HepG2 (cell line): ENCODE results near the gene TGM2. TPM values are rescaled to one million over a fixed set of nuclear protein-coding genes. Genes with fewer than 3 reads are reported as not detected.

Experiments used
- ATAC-seq: fragments of 200-7000 bp; cut with Tn5 transposase; 3 replicates; pipeline ENCODE4 v1.9.1; 2020; ENCODE audit warnings: mild to moderate bottlenecking, moderate library complexity
- BruUV-seq: library from RNA; stranded (reverse); fragments of 400-500 nt; replicated peaks from 2 replicates; lab custom pipeline; 2021; lab: Mats Ljungman, UMichigan
- CTCF ChIA-PET: fragments of 300-600 bp; formaldehyde crosslinking; extraction: SDS; loops from one replicate; lab custom pipeline; 2021; ENCODE audit warnings: low total read pairs, inconsistent platforms, low intra/inter-chr PET ratio; lab: Yijun Ruan, JAX
- POLR2A ChIA-PET: fragments of 350-600 bp; sonication (Branson Sonifier 250); formaldehyde crosslinking; loops from one replicate; lab custom pipeline; 2020; ENCODE audit warnings: antibody characterized with exemption, inconsistent platforms; lab: Yijun Ruan, JAX
- DNase-seq: peaks from one replicate; pipeline ENCODE4 v3.0.0-alpha.2; 2015; ENCODE audit warnings: low spot score
- FAIRE-seq: peaks from 3 replicates; lab custom pipeline; 2011; peaks lifted over from hg19 to GRCh38; lab: Jason Lieb, UNC
- H2AFZ ChIP-seq: one replicate; pipeline ENCODE4 v1.6.1; 2011; ENCODE audit warnings: low read length, inconsistent platforms
- H3K27ac ChIP-seq: fragments of 300-600 bp; 3 replicates; pipeline ENCODE4 v1.8.0; 2011; ENCODE audit warnings: mixed run types, mild to moderate bottlenecking, mixed read lengths, low read length, inconsistent platforms; ENCODE audit not compliant: insufficient read depth; ENCODE audit errors: extremely low read length
- H3K27me3 ChIP-seq, 2 experiments: fragments of 200-600 bp in 1 of 2; 2 replicates in 1 of 2; 3 replicates in 1 of 2; pipeline versions ENCODE4 v1.6.0 to v1.8.0; 2011; ENCODE audit warnings: low read length in 2 of 2, mild to moderate bottlenecking in 2 of 2, moderate library complexity in 2 of 2, inconsistent platforms in 1 of 2; ENCODE audit not compliant: insufficient read depth in 2 of 2, control insufficient read depth in 1 of 2
- H3K36me3 ChIP-seq, 2 experiments: fragments of 200-600 bp in 1 of 2; replicated peaks in 1 of 2; 2 replicates in 1 of 2; 3 replicates in 1 of 2; pipeline versions ENCODE4 v1.5.1 to v1.8.0; 2011; ENCODE audit warnings: low read length in 2 of 2, inconsistent platforms in 1 of 2; ENCODE audit not compliant: insufficient read depth in 2 of 2, control insufficient read depth in 1 of 2
- H3K4me1 ChIP-seq: 2 replicates; pipeline ENCODE4 v1.5.1; 2012; ENCODE audit warnings: low read length, inconsistent platforms; ENCODE audit not compliant: insufficient read depth
- H3K4me2 ChIP-seq: 2 replicates; pipeline ENCODE4 v1.6.0; 2011; ENCODE audit warnings: low read depth, low read length, inconsistent platforms
- H3K4me3 ChIP-seq, 3 experiments: fragments of 200-600 bp in 1 of 3; sonication (generic), shearing (Covaris generic) in 1 of 3; replicated peaks in 1 of 3; 2 replicates each; pipeline ENCODE4 v1.5.1; 2011 to 2016; ENCODE audit warnings: low read length in 3 of 3, inconsistent platforms in 2 of 3, low read depth in 2 of 3, mild to moderate bottlenecking in 2 of 3, control low read depth in 1 of 3, mixed read lengths in 1 of 3; ENCODE audit not compliant: insufficient read depth in 1 of 3
- H3K79me2 ChIP-seq: one replicate; pipeline ENCODE4 v1.6.1; 2011; ENCODE audit warnings: low read length, inconsistent platforms; ENCODE audit not compliant: insufficient read depth
- H3K9ac ChIP-seq: 2 replicates; pipeline ENCODE4 v1.6.0; 2011; ENCODE audit warnings: mild to moderate bottlenecking, low read depth, low read length, inconsistent platforms; ENCODE audit not compliant: insufficient read depth
- H3K9me3 ChIP-seq: 2 replicates; pipeline ENCODE4 v1.5.1; 2012; ENCODE audit warnings: mild to moderate bottlenecking, low read length
- H4K20me1 ChIP-seq: 2 replicates; pipeline ENCODE4 v1.6.0; 2011; ENCODE audit warnings: inconsistent platforms, mild to moderate bottlenecking, low read length, moderate library complexity; ENCODE audit not compliant: insufficient read depth
- ATF7 ChIP-seq, 2 experiments: fragments of 450-650 bp in 1 of 2; sonication (generic) in 1 of 2; formaldehyde crosslinking in 1 of 2; IDR thresholded peaks; 2 replicates each; pipeline versions ENCODE4 v1.4.0 to v1.6.1; 2016 to 2020; ENCODE audit warnings: antibody characterized with exemption in 1 of 2, mild to moderate bottlenecking in 1 of 2, missing genetic modification reagents in 1 of 2
- BCL6 ChIP-seq: IDR thresholded peaks from 2 replicates; pipeline ENCODE4 v1.6.1; 2016; ENCODE audit warnings: missing genetic modification reagents, missing compliant biosample characterization
- CC2D1A ChIP-seq: sonication (generic); formaldehyde crosslinking; IDR thresholded peaks from 2 replicates; pipeline ENCODE4 v1.8.1; 2023; ENCODE audit warnings: mild to moderate bottlenecking, missing genetic modification reagents
- CEBPB ChIP-seq: IDR thresholded peaks from 2 replicates; pipeline ENCODE4 v1.6.1; 2011; ENCODE audit warnings: low read depth, low read length, improper control_type of control experiment, borderline replicate concordance
- THYN1 ChIP-seq: sonication (generic); formaldehyde crosslinking; IDR thresholded peaks from 2 replicates; pipeline ENCODE4 v1.8.1; 2023; ENCODE audit warnings: low read depth, mild to moderate bottlenecking, moderate library complexity, missing genetic modification reagents, borderline replicate concordance
- ZNF225 ChIP-seq: sonication (generic); formaldehyde crosslinking; IDR thresholded peaks from 2 replicates; pipeline ENCODE4 v1.4.0; 2020; ENCODE audit warnings: mild to moderate bottlenecking, missing genetic modification reagents
- ZNF607 ChIP-seq: sonication (generic); formaldehyde crosslinking; IDR thresholded peaks from 2 replicates; pipeline ENCODE4 v1.5.1; 2020; ENCODE audit warnings: missing genetic modification reagents, mild to moderate bottlenecking, borderline replicate concordance
- ZNF629 ChIP-seq: sonication (generic); formaldehyde crosslinking; conservative IDR thresholded peaks from 2 replicates; pipeline ENCODE4 v1.5.0; 2020; ENCODE audit warnings: missing genetic modification reagents
- WGBS: methylation state at CpG from one replicate; pipeline ENCODE4 v1.1.6; 2017; ENCODE audit warnings: low lambda C conversion rate; 5-methylcytosine and 5-hydroxymethylcytosine counted together
- in situ Hi-C: cut with HindIII; loops from 2 replicates; pipeline ENCODE4 v1.10.0; 2017; ENCODE audit warnings: low pct_unique_long_range_greater_than_20kb; ENCODE audit not compliant: extremely low pct_ligation_motif_present
- intact Hi-C: fragments of 100-400 bp; cut with micrococcal nuclease; formaldehyde crosslinking; loops from one replicate; pipeline ENCODE4 v1.10.0; 2022; ENCODE audit not compliant: unreplicated experiment
- polyA plus RNA-seq, 8 experiments: library from polyadenylated mRNA; depleted of rRNA in 3 of 8; stranded (reverse) in 7 of 8; unstranded in 1 of 8; fragments of >200 nt; fragmentation: Illumina TruSeq in 4 of 8; extraction: Trizol in 4 of 8; gene quantifications; 2 replicates each; pipeline versions ENCODE4 v1.2.1 to v1.2.3, GENCODE V29; 2011 to 2016; ENCODE audit warnings: low read depth in 4 of 8, missing spikeins in 1 of 8, mixed read lengths in 1 of 8; ENCODE audit not compliant: insufficient read depth in 1 of 8
- total RNA-seq, 5 experiments: library from RNA; depleted of rRNA; stranded (reverse); fragments of >200 nt; fragmentation: Illumina TruSeq; extraction: Trizol; gene quantifications; 2 replicates each; pipeline ENCODE4 v1.2.3, GENCODE V29; 2016; ENCODE audit warnings: low read depth in 1 of 5

Gene TGM2
- total and polyA plus RNA-seq, 2 of the 13 experiments (the other 11 are each of a cell fraction or from before 2014, with no cell fraction given) = 4.2 to 46.4 TPM

- FAIRE-seq (no peak), DNase-seq (no peak), ATAC-seq (no peak)
- intact Hi-C loops (no loop called here), in situ Hi-C loops (no loop called here)
- no peak overlapping the region for H3K27ac ChIP-seq
- no peak overlapping the region for H3K9ac ChIP-seq
- H3K79me2 ChIP-seq = no peaks in the 10 kb centered on the region
- H3K4me2 ChIP-seq = no peak overlapping the region
- H3K27me3 ChIP-seq = peaks cover 9 to 30% of the 10 kb centered on the region in 2 experiments; a peak in 4 of 5 replicates
- no peaks in the 10 kb centered on the region for H3K36me3 ChIP-seq
- H3K4me1 ChIP-seq = peaks cover 11% of the 10 kb centered on the region
- 47% methylated on average over 9 of the region's 9 CpGs for WGBS
- no TSS peak for BruUV-seq
- TF ChIP-seq ZNF607 (no peak), ZNF629 (peak; percentile 84)
- H3K9me3 ChIP-seq = no peaks in the 10 kb centered on the region
- H4K20me1 ChIP-seq = no peaks in the 10 kb centered on the region
- H3K4me3 ChIP-seq = no peak overlapping the region
- CTCF ChIA-PET = no interaction called here
- H2AFZ ChIP-seq = no peak overlapping the region
- POLR2A ChIA-PET = no interaction called here
Measured at GRCh38 chr20:38192323-38192885, 27.3 kb upstream of the TGM2 start.

GRCh38 chr20:38191654-38192053 is 26.6 kb upstream of the TGM2 start:
- Histone ChIP-seq H3K27ac (no peak overlapping the region), H3K4me2 (no peak overlapping the region), H2AFZ (no peak overlapping the region), H3K4me3 (no peak overlapping the region), H3K36me3 (no peaks in the 10 kb centered on the region), H3K27me3 (peaks cover 9 to 30% of the 10 kb centered on the region in 2 experiments; a peak in 4 of 5 replicates), H3K9ac (no peak overlapping the region), H4K20me1 (no peaks in the 10 kb centered on the region), H3K79me2 (no peaks in the 10 kb centered on the region), H3K4me1 (peaks cover 5% of the 10 kb centered on the region), H3K9me3 (no peaks in the 10 kb centered on the region)
- DNase-seq = no peak
- 6% methylated on average over 5 of the region's 5 CpGs for WGBS
- in situ Hi-C loops = no loop called here
- BruUV-seq = no TSS peak
- intact Hi-C loops = no loop called here
- CTCF ChIA-PET = no interaction called here
- no peak for FAIRE-seq
- TF ChIP-seq ZNF225 (CRISPR knock-in tag) = no peak
- 0 out of 2 replicates have a peak, but pooled peaks have one; percentile 8 for TF ChIP-seq ATF7 (IDR thresholded peaks at IDR 0.05)
- TF ChIP-seq ATF7 (CRISPR knock-in tag; IDR thresholded peaks at IDR 0.05) = no peak
- peak; percentile 70 for TF ChIP-seq BCL6 (CRISPR knock-in tag)
- TF ChIP-seq THYN1 (CRISPR knock-in tag) = no peak
- no peak for TF ChIP-seq CC2D1A (CRISPR knock-in tag)
- TF ChIP-seq CEBPB = 0 out of 2 replicates have a peak, but pooled peaks have one; percentile 5
- POLR2A ChIA-PET = no interaction called here
- ATAC-seq = no peak
